NCI-H446 (cell line): ENCODE measurements around the gene CAMTA1.
"Not testable (repeated sequence)": the region's sequence is repeated elsewhere in the genome, so short reads cannot be mapped to it uniquely, and the experiment has no call there.

Source experiments
- DNase-seq, 2 experiments: peaks; one replicate each; lab custom pipeline; 2025; lab: John Stamatoyannopoulos, UW

Gene CAMTA1

GRCh38 chr1:6845786-6846185 lies 60.5 kb downstream of the CAMTA1 start:
- not testable (repeated sequence) for DNase-seq

GRCh38 chr1:6848816-6849215 lies 63.6 kb downstream of the CAMTA1 start:
- no peak for DNase-seq

GRCh38 chr1:6850537-6850936 lies 65.3 kb downstream of the CAMTA1 start:
- DNase-seq: no peak

GRCh38 chr1:6852136-6852890 lies 67.1 kb downstream of the CAMTA1 start:
- no peak for DNase-seq

- no peak for DNase-seq
Measured at GRCh38 chr1:6854166-6854565, 68.9 kb downstream of the CAMTA1 start.

GRCh38 chr1:6857831-6858230 lies 72.6 kb downstream of the CAMTA1 start:
- DNase-seq: no peak

GRCh38 chr1:6858596-6858995 lies 73.3 kb downstream of the CAMTA1 start:
- DNase-seq: no peak

- peak in 1 of 2 experiments; percentile 63 for DNase-seq
Measured at GRCh38 chr1:6859415-6860343, 74.4 kb downstream of the CAMTA1 start.

GRCh38 chr1:6860401-6860800 lies 75.1 kb downstream of the CAMTA1 start:
- no peak for DNase-seq

- DNase-seq: no peak
Measured at GRCh38 chr1:6861075-6861724, 75.9 kb downstream of the CAMTA1 start.

- no peak for DNase-seq
Measured at GRCh38 chr1:6862906-6863305, 77.7 kb downstream of the CAMTA1 start.

GRCh38 chr1:6864166-6864565 lies 78.9 kb downstream of the CAMTA1 start:
- DNase-seq: no peak

GRCh38 chr1:6866825-6867224 lies 81.6 kb downstream of the CAMTA1 start:
- DNase-seq: no peak

GRCh38 chr1:6867321-6867720 lies 82.1 kb downstream of the CAMTA1 start:
- DNase-seq: no peak

GRCh38 chr1:6867729-6868659 lies 82.7 kb downstream of the CAMTA1 start:
- no peak for DNase-seq

- DNase-seq: no peak
Measured at GRCh38 chr1:6868660-6869380, 83.6 kb downstream of the CAMTA1 start.

- no peak for DNase-seq
Measured at GRCh38 chr1:6869545-6869944, 84.3 kb downstream of the CAMTA1 start.

- DNase-seq: no peak
Measured at GRCh38 chr1:6870086-6870485, 84.8 kb downstream of the CAMTA1 start.

- DNase-seq: no peak
Measured at GRCh38 chr1:6870571-6870970, 85.3 kb downstream of the CAMTA1 start.

- no peak for DNase-seq
Measured at GRCh38 chr1:6871300-6871972, 86.2 kb downstream of the CAMTA1 start.
